A673 (cell line): ENCODE results near the gene HMG20A. TPM values are rescaled to one million over a fixed set of nuclear protein-coding genes. Genes with fewer than 3 reads are reported as not detected.

ENCODE experiments used
- BruUV-seq: library from RNA; stranded (reverse); fragments of 400-500 nt; replicated peaks from 2 replicates; lab custom pipeline; 2021; lab: Mats Ljungman, UMichigan
- CTCF ChIA-PET: fragments of 300-600 bp; sonication (Branson Sonifier 250); formaldehyde crosslinking; loops from one replicate; lab custom pipeline; 2022; ENCODE audit warnings: antibody characterized with exemption; lab: Charles Lee
- POLR2A ChIA-PET: fragments of 300-600 bp; sonication (Branson Sonifier 250); formaldehyde crosslinking; loops from one replicate; lab custom pipeline; 2022; ENCODE audit warnings: antibody characterized with exemption; ENCODE audit not compliant: low non-redundant PET; lab: Charles Lee
- DNase-seq: peaks from one replicate; pipeline ENCODE4 v3.0.0-alpha.2; 2015; ENCODE audit warnings: low spot score
- H3K27ac ChIP-seq: fragments of 200-600 bp; sonication (generic); 2 replicates; pipeline ENCODE4 v1.5.1; 2016; ENCODE audit warnings: mixed run types, low read depth, mild to moderate bottlenecking, mixed read lengths, antibody characterized with exemption, low read length; ENCODE audit not compliant: poor library complexity, severe bottlenecking
- H3K27me3 ChIP-seq: fragments of 200-600 bp; sonication (generic); replicated peaks from 2 replicates; pipeline ENCODE4 v1.6.1; 2017; ENCODE audit warnings: mixed run types, low read depth, mild to moderate bottlenecking, mixed read lengths, antibody characterized with exemption, low read length; ENCODE audit not compliant: insufficient read depth, poor library complexity
- H3K36me3 ChIP-seq: fragments of 200-600 bp; sonication (generic); 2 replicates; pipeline ENCODE4 v1.6.1; 2016; ENCODE audit warnings: mixed run types, mild to moderate bottlenecking, mixed read lengths, antibody characterized with exemption, low read length; ENCODE audit not compliant: insufficient read depth, poor library complexity, severe bottlenecking
- H3K4me1 ChIP-seq: fragments of 200-600 bp; sonication (generic); 2 replicates; pipeline ENCODE4 v1.6.1; 2017; ENCODE audit warnings: mixed run types, mild to moderate bottlenecking, mixed read lengths, antibody characterized with exemption, low read length; ENCODE audit not compliant: insufficient read depth, poor library complexity, severe bottlenecking
- H3K4me3 ChIP-seq: fragments of 200-600 bp; sonication (generic); 2 replicates; pipeline ENCODE4 v1.5.1; 2016; ENCODE audit warnings: low read depth, mixed run types, mild to moderate bottlenecking, mixed read lengths, low read length; ENCODE audit not compliant: poor library complexity, severe bottlenecking
- H3K9me3 ChIP-seq: fragments of 200-600 bp; sonication (generic); 2 replicates; pipeline ENCODE4 v1.6.1; 2016; ENCODE audit warnings: mixed run types, low read depth, mild to moderate bottlenecking, mixed read lengths, antibody characterized with exemption, low read length; ENCODE audit not compliant: poor library complexity, severe bottlenecking
- CTCF ChIP-seq: fragments of 300-800, 200-600 bp; sonication (generic); conservative IDR thresholded peaks from 2 replicates; pipeline ENCODE4 v1.5.1; 2017; ENCODE audit warnings: low read depth, mild to moderate bottlenecking, antibody characterized with exemption, low read length, moderate library complexity, mixed read lengths
- EZH2 ChIP-seq: fragments of 200-600 bp; sonication (generic); IDR thresholded peaks from 2 replicates; pipeline ENCODE4 v1.6.1; 2017; ENCODE audit warnings: borderline replicate concordance, low read depth, mild to moderate bottlenecking, mixed read lengths, antibody characterized with exemption, low read length; ENCODE audit not compliant: poor library complexity, severe bottlenecking
- intact Hi-C: fragments of 100-400 bp; cut with micrococcal nuclease; formaldehyde crosslinking; loops from one replicate; pipeline ENCODE4 v1.10.0; 2022; ENCODE audit not compliant: unreplicated experiment
- total RNA-seq: library from RNA; stranded (reverse); gene quantifications from 2 replicates; pipeline ENCODE4 v1.2.3, GENCODE V29; 2021

HMG20A gene
- total RNA-seq, 1 experiment from 2014 or later = 43.2 TPM

GRCh38 chr15:77418391-77418965 is 2.2 kb upstream of the HMG20A start:
- DNase-seq = no peak
- Histone ChIP-seq H3K4me3 (peak overlapping the region; percentile 73), H3K27me3 (no peaks in the 10 kb centered on the region), H3K9me3 (no peaks in the 10 kb centered on the region), H3K27ac (peak overlapping the region; percentile 81), H3K36me3 (no peaks in the 10 kb centered on the region), H3K4me1 (peaks cover 42% of the 10 kb centered on the region)
- intact Hi-C loops = no loop called here
- CTCF ChIA-PET = no interaction called here
- TSS peak; percentile 61 for BruUV-seq
- no peak for TF ChIP-seq EZH2
- no peak for TF ChIP-seq CTCF
- POLR2A ChIA-PET = interaction anchor here (0.6 kb wide), 1 partner anchor 29 kb away, joined by 3 read pairs; no protein-coding TSS in a partner anchor

- ChIA-PET POLR2A (interaction anchor here (0.6 kb wide), 1 partner anchor 30 kb away, joined by 3 read pairs; no protein-coding TSS in a partner anchor), CTCF (no interaction called here)
- peak; percentile 47 for DNase-seq
- Histone ChIP-seq H3K36me3 (no peaks in the 10 kb centered on the region), H3K27me3 (no peaks in the 10 kb centered on the region), H3K9me3 (no peaks in the 10 kb centered on the region), H3K27ac (peak overlapping the region; percentile 81), H3K4me3 (peak overlapping the region; percentile 73), H3K4me1 (peaks cover 42% of the 10 kb centered on the region)
- peak; percentile 35 for TF ChIP-seq CTCF
- TF ChIP-seq EZH2 = no peak
- intact Hi-C loops = no loop called here
- BruUV-seq = no TSS peak
Measured at GRCh38 chr15:77418966-77419835, 1.5 kb upstream of the HMG20A start.

GRCh38 chr15:77419836-77420609 is 665 bp upstream of the HMG20A start, which contains the start of gene PEAK1:
Gene PEAK1 (minus strand): TSS chr15:77420104. CDS start chr15:77181926, 238,178 bp downstream.
- CTCF ChIA-PET = no interaction called here
- peak; percentile 100 for DNase-seq
- H3K4me3 ChIP-seq = peak within 1 kb of the TSS; percentile 73
- POLR2A ChIA-PET = no interaction called here
- no peaks in the 10 kb centered on the region for H3K27me3 ChIP-seq
- no peaks in the 10 kb centered on the region for H3K9me3 ChIP-seq
- H3K36me3 ChIP-seq = no peaks in the 10 kb centered on the region
- H3K27ac ChIP-seq = peak within 1 kb of the TSS; percentile 97
- peaks cover 41% of the 10 kb centered on the region for H3K4me1 ChIP-seq
- intact Hi-C loops = loop anchor here (2.0 to 5.0 kb wide), 3 partner anchors 77 to 233 kb away; no protein-coding TSS in a partner anchor
- no TSS peak for BruUV-seq
- TF ChIP-seq CTCF (no peak), EZH2 (no peak)
